Cardiac fibroblast (primary cell): ENCODE measurements around the gene GNA12.
A peak's percentile ranks its signal among the peaks of the same experiment; 100 is the strongest.
"Not testable (repeated sequence)": the region's sequence is repeated elsewhere in the genome, so short reads cannot be mapped to it uniquely, and the experiment has no call there.

Source experiments
- DNase-seq, 2 donors: peaks; one replicate each; pipeline versions ENCODE4 v3.0.0 to v3.0.0-alpha.2; 2010; ENCODE audit warnings: low read depth in 2 of 2
- H3K4me3 ChIP-seq, 2 donors: replicated peaks in 1 of 2; 1 replicate in 1 of 2; 2 replicates in 1 of 2; pipeline ENCODE4 v1.5.1; 2011; ENCODE audit warnings: low read depth in 2 of 2, low read length in 2 of 2, mild to moderate bottlenecking in 2 of 2, moderate library complexity in 1 of 2
- TF ChIP-seq, protein P1 (sequence below): IDR thresholded peaks from one replicate; pipeline ENCODE4 v1.5.1; 2011; ENCODE audit warnings: low read depth, mild to moderate bottlenecking, low read length, inconsistent platforms

GNA12 gene

DNA sequence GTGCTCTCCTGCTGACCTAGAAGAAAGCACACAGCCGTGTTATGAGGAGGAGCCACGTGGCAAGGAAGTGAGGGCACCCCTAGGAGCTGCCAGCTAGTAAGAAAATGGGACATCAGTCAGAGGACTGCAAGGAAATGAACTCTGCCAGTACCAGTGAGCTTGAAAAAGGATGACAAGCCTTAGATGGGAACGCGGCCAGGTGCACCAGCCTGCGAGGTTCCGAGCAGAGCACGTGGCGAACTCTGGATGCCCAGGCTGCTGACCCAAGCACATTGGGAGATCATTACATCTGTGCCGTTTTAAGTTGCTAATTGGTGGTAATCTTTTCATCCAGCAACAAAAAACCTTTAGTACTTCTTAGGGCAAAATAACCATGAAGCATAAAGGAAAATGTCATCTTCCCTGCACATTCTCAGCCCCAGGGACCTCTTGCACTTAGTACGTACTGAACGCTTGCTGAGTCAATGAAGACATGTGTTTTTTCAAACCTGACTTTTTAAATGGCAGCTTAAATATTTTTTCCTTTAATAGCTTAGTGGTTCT, 86.7 kb downstream of the GNA12 start:
- H3K4me3 ChIP-seq, result peak overlapping the region in 1 of 2 donors; percentile 14
- peak in 1 of 2 donors; percentile 67 for DNase-seq
- TF ChIP-seq, protein P1, sequence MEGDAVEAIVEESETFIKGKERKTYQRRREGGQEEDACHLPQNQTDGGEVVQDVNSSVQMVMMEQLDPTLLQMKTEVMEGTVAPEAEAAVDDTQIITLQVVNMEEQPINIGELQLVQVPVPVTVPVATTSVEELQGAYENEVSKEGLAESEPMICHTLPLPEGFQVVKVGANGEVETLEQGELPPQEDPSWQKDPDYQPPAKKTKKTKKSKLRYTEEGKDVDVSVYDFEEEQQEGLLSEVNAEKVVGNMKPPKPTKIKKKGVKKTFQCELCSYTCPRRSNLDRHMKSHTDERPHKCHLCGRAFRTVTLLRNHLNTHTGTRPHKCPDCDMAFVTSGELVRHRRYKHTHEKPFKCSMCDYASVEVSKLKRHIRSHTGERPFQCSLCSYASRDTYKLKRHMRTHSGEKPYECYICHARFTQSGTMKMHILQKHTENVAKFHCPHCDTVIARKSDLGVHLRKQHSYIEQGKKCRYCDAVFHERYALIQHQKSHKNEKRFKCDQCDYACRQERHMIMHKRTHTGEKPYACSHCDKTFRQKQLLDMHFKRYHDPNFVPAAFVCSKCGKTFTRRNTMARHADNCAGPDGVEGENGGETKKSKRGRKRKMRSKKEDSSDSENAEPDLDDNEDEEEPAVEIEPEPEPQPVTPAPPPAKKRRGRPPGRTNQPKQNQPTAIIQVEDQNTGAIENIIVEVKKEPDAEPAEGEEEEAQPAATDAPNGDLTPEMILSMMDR, result no peak

DNA sequence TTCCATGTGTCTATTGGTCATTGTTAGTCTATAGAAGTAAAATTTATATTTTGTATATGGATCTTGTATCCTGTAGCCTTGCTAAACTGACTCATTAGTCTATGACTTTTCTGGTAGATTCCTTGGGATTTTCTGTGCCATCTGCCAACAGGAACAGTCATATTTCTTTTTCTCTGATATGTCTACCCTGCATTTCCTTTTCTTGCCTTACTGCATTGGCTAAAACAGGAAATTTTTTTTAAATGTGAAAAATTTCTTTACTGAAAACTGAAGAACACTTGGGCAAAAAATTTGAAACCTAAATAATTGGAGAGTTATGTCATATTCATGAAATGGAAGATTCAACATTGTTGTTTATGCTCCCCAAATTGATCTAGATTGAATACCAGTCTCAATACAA, 88.6 kb downstream of the GNA12 start:
- TF ChIP-seq, protein P1, result no peak

DNA sequence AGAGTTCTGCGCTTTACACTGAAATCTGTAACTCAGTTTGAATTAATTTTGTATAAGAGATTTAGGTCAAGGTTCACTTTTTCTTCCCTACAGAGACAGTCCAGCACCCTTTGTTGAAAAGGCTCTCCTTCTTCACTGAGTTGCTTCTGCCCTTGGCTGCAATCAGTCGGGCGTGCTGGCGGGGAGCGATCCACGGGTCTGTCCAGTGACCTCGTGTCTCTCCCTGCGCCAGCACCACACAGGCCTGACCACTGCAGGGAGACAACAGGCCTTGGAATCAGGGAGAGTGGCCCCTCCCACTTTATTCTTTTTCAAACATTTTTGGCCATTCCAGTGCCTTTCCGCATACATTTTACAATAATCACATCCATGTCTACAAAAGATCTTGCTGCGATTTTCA, 89.2 kb downstream of the GNA12 start:
- TF ChIP-seq, protein P1, result no peak
- DNase-seq, result no peak
- H3K4me3 ChIP-seq, result no peak overlapping the region

More for the DNA sequence above, 88.6 kb downstream of the GNA12 start:
- H3K4me3 ChIP-seq, result no peak overlapping the region
- no peak for DNase-seq

DNA sequence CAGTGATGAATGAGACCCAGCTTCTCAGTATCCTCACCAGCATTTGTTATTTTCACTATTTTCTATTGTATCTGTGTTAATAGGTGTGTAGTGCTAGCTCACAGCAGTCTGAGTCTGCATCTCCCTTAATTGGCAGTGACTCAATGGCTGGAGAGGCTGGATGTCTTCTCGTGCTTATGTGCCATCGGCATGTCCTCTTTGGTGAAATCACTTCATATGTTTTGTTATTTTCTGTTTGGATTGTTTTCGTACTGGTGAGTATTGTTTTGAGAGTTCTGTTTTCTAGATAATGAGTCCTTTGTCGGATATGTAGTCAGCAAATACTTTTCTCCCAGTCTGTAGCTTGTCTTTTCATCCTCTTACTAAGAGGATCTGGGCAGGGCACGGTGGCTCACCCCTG, 90.0 kb downstream of the GNA12 start:
- DNase-seq, result peak; percentile 39 to 72
- TF ChIP-seq, protein P1, result no peak

DNA sequence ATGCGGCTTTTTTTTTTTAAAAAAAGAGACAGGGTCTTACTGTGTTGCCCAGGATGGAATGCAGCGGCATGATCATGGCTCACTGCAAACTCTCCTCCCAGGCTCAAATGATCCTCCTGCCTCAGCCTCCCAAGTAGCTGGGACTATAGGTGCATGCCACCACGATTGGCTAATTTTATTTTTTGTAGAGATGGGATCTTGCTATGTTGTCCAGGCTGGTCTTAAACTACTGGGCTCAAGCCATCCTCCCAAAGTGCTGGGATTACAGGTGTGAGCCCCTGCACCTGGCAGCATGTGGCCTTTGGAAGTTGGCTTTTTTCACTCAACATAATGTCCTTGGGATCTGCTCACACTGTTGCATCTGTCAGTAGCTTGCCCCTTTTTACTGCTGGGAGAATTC, 91.0 kb downstream of the GNA12 start:
- TF ChIP-seq, protein P1, result no peak
- no peak for DNase-seq
- H3K4me3 ChIP-seq, result no peak overlapping the region

More for the DNA sequence above, 90.0 kb downstream of the GNA12 start:
- H3K4me3 ChIP-seq, result no peak overlapping the region

DNA sequence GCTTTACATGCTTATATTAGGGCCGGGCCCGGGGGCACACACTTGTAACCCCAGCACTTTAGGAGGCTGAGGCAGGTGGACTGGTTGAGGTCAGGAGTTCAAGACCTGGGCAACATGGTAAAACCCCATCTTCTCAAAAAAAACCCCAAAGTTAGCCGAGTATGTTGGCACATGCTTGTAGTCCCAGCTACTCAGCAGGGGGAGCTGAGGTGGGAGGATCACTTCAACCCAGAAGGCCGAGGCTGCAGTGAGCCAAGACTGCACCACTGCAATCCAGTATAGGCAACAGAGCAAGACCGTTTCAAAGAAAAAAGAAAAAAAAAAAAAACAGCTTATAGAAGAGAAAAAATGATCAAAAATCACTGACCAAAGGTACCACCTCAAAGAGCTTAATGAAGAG, 93.0 kb downstream of the GNA12 start:
- no peak overlapping the region for H3K4me3 ChIP-seq
- TF ChIP-seq, protein P1, result no peak
- no peak for DNase-seq

DNA sequence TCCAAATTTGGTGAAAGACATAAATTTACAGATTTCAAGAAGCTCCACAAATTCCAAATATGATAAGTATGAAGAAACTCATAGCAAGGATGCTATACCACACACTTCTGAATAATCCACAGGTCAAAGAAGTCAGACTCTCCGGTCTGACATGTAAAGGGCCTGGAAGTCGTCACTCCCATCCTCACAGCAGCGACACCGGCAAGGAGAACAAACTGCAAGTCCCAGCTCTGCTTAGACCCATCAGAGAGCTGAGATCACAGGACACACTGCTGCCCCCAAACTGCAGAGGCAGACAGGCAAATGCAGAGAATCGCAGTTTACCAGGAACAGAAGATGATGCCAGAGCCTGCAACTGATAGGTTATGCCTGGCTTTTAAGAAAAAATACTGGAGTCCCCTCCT, 94.1 kb downstream of the GNA12 start:
- DNase-seq, result no peak
- TF ChIP-seq, protein P1, result no peak

DNA sequence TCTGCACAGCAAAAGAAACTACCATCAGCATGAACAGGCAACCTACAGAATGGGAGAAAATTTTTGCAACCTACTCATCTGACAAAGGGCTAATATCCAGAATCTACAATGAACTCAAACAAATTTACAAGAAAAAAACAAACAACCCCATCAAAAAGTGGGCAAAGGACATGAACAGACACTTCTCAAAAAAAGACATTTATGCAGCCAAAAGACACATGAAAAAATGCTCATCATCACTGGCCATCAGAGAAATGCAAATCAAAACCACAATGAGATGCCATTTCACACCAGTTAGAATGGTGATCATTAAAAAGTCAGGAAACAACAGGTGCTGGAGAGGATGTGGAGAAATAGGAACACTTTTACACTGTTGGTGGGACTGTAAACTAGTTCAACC, 95.4 kb downstream of the GNA12 start:
- H3K4me3 ChIP-seq, DNase-seq: not testable (repeated sequence)

More for the DNA sequence above, 94.1 kb downstream of the GNA12 start:
- H3K4me3 ChIP-seq, result no peak overlapping the region

DNA sequence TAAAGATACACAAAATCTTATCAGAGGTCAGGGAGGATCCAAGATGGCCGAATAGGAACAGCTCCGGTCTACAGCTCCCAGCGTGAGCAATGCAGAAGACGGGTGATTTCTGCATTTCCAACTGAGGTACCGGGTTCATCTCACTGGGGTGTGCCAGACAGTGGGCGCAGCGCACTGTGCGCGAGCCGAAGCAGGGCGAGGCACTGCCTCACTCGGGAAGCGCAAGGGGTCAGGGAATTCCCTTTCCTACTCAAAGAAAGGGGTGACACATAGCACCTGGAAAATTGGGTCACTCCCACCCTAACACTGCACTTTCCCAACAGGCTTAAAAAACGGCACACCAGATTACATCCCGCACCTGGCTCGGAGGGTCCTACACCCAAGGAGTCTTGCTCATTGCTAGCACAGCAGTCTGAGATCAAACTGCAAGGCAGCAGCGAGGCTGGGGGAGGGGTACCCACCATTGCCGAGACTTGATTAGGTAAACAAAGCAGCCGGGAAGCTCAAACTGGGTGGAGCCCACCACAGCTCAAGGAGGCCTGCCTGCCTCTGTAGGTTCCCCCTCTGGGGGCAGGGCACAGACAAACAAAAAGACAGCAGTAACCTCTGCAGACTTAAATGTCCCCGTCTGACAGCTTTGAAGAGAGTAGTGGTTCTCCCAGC, 100.5 kb downstream of the GNA12 start:
- DNase-seq, H3K4me3 ChIP-seq: not testable (repeated sequence)
